HUES64 (cell line): ENCODE data around the gene COL5A1.

Experiments
- H3K27ac ChIP-seq: 2 replicates; pipeline ENCODE4 v1.7.0; 2013; ENCODE audit warnings: low read depth, low read length, inconsistent platforms
- H3K27me3 ChIP-seq: 2 replicates; pipeline ENCODE4 v1.6.1; 2013; ENCODE audit warnings: mild to moderate bottlenecking, low read length; ENCODE audit not compliant: insufficient read depth
- H3K36me3 ChIP-seq: 2 replicates; pipeline ENCODE4 v1.6.1; 2013; ENCODE audit warnings: mild to moderate bottlenecking, low read length; ENCODE audit not compliant: insufficient read depth
- H3K4me1 ChIP-seq: 2 replicates; pipeline ENCODE4 v1.6.1; 2013; ENCODE audit warnings: mild to moderate bottlenecking, low read length, moderate library complexity; ENCODE audit not compliant: insufficient read depth
- H3K4me3 ChIP-seq: 2 replicates; pipeline ENCODE4 v1.5.1; 2013; ENCODE audit warnings: mild to moderate bottlenecking, low read length, moderate library complexity
- H3K9ac ChIP-seq: 2 replicates; pipeline ENCODE4 v1.6.1; 2013; ENCODE audit warnings: mild to moderate bottlenecking, low read depth, low read length
- H3K9me3 ChIP-seq: 2 replicates; pipeline ENCODE4 v1.6.1; 2013; ENCODE audit warnings: low read depth, low read length; ENCODE audit not compliant: insufficient read depth
- WGBS: fragments of 150-250, 120-280 bp; methylation state at CpG from one replicate; pipeline ENCODE4 v1.1.7; 2013; ENCODE audit warnings: missing lambda C conversion rate; 5-methylcytosine and 5-hydroxymethylcytosine counted together

Gene COL5A1

DNA sequence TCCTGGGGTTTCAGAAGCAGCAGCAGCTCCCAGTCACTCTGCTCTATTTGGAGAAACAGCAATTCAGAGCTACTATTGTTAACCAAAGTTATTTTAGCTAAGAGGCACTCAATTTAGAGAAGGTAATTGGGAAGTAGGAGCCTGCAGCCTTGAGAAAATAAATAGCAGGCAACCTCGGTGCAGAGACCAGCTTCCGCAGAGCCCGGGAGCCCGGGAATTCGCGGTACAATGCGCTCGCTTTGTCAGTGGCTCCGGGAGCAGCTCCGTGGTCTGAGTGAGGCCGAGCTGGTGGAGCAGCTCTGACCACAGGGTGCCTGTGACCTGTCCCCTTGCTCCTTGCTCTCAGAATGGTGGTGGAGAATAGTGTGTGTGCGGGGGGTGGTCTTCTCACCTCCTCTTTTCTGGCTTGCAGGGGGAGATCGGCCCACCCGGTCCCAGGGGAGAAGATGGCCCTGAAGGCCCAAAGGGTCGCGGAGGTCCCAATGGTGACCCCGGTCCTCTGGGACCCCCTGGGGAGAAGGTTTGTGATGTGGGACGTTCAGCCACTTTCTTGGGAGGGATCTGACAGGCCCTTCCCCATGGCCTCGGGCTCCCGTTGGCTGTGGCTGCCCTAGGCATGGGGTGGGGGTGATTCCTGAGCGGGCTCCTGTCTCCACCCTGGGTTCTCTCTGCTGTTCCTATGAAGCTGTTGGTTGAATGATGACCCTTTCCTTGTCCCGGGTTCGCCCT lies 143.1 kb downstream of the COL5A1 start:
- H3K36me3 ChIP-seq, result peaks cover 2% of the 10 kb centered on the region; the same call in 1 of the 2 replicates
- H3K27me3 ChIP-seq, result no peaks in the 10 kb centered on the region
- H3K4me3 ChIP-seq, result no peak overlapping the region
- 83% methylated on average over 23 of the region's 23 CpGs for WGBS
- no peak overlapping the region for H3K27ac ChIP-seq
- peaks cover 8% of the 10 kb centered on the region; the same call in 1 of the 2 replicates for H3K4me1 ChIP-seq
- no peaks in the 10 kb centered on the region for H3K9me3 ChIP-seq
- no peak overlapping the region for H3K9ac ChIP-seq

GRCh38 chr9:134785325-134786108 lies 143.9 kb downstream of the COL5A1 start:
- Histone ChIP-seq H3K4me3 (no peak overlapping the region), H3K36me3 (no peaks in the 10 kb centered on the region; the same call in 1 of the 2 replicates), H3K9ac (no peak overlapping the region), H3K27ac (no peak overlapping the region), H3K27me3 (no peaks in the 10 kb centered on the region), H3K4me1 (peaks cover 8% of the 10 kb centered on the region; the same call in 1 of the 2 replicates), H3K9me3 (no peaks in the 10 kb centered on the region)
- WGBS, result 94% methylated on average over 23 of the region's 23 CpGs

DNA sequence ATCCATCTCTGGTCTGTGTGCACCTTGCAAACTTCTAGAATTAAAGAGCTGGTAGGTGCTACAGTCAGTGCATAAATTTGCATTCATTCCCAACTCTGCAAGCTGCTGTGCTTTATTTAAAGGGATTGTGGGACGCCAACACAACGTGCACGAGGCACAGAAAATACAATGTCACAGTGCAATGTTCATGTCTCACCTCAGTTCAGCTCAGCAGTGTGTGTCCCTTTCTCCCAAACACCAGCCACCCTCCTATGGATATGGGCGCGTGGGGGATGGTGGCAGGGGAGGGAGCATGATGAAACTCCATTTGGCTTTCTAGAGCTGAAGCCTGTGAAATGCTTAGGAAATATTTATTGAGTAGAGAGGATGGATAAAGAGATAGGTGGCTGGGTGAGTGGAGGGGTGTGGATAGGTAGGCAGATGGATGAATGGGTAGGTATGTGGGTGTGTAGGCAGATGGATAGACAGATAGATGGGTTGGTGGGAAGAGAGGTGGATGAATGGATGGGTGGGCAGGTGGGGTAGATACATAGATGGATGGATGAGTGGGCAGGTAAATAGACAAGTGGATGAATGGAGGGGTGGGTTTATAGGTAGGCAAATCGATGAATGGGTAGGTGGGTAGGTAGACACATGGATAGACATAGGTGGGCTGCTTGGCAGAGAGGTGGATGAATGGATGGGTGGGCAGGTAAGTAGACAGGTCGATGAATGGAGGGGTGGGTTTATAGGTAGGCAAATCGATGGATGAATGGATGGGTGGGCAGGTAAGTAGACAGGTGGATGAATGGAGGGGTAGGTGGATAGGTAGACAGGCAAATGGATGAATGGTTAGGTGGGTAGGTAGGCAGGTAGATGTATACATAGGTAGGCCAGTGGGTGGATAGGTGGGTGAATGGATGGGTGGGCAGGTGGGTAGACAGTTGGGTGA lies 146.3 kb downstream of the COL5A1 start:
- Histone ChIP-seq H3K36me3 (no peaks in the 10 kb centered on the region; the same call in 1 of the 2 replicates), H3K27ac (no peak overlapping the region), H3K27me3 (no peaks in the 10 kb centered on the region), H3K4me1 (peaks cover 8% of the 10 kb centered on the region; the same call in 1 of the 2 replicates), H3K4me3 (no peak overlapping the region), H3K9ac (no peak overlapping the region), H3K9me3 (no peaks in the 10 kb centered on the region)
- 95% methylated on average over 8 of the region's 8 CpGs for WGBS

DNA sequence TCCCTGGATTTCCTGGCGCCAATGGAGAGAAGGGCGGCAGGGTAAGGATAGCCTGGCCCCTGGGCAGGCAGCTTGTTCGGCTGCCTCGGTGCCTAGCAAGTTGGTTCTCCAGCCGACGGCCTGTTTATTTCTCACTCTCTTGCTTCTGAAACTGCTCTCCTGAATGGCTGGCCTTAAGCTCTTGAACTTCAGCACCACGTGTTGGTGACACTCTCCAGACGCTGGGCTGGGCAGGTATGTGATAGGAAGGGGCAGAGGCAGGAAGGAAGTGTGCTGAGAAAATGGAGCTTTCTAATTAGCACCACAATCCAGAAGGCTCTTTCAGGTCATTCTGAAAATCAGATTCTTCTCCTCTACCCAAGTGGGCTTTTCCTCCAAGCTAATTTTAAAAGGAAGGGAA lies 147.6 kb downstream of the COL5A1 start:
- H3K4me3 ChIP-seq, result no peak overlapping the region
- no peaks in the 10 kb centered on the region; the same call in 1 of the 2 replicates for H3K36me3 ChIP-seq
- no peak overlapping the region for H3K9ac ChIP-seq
- 84% methylated on average over 8 of the region's 8 CpGs for WGBS
- peaks cover 7% of the 10 kb centered on the region; the same call in 1 of the 2 replicates for H3K4me1 ChIP-seq
- H3K27me3 ChIP-seq, result no peaks in the 10 kb centered on the region
- no peak overlapping the region for H3K27ac ChIP-seq
- H3K9me3 ChIP-seq, result no peaks in the 10 kb centered on the region

GRCh38 chr9:134791009-134791408 lies 149.4 kb downstream of the COL5A1 start:
- Histone ChIP-seq H3K9ac (no peak overlapping the region), H3K4me3 (no peak overlapping the region), H3K36me3 (no peaks in the 10 kb centered on the region; the same call in 1 of the 2 replicates), H3K9me3 (no peaks in the 10 kb centered on the region), H3K27me3 (no peaks in the 10 kb centered on the region), H3K4me1 (no peaks in the 10 kb centered on the region), H3K27ac (no peak overlapping the region)
- 93% methylated on average over 9 of the region's 9 CpGs for WGBS

GRCh38 chr9:134792627-134793026 lies 151.0 kb downstream of the COL5A1 start:
- no peak overlapping the region for H3K27ac ChIP-seq
- H3K4me1 ChIP-seq, result no peaks in the 10 kb centered on the region
- H3K9me3 ChIP-seq, result no peaks in the 10 kb centered on the region
- H3K4me3 ChIP-seq, result no peak overlapping the region
- no peak overlapping the region for H3K9ac ChIP-seq
- no peaks in the 10 kb centered on the region for H3K27me3 ChIP-seq
- 93% methylated on average over 21 of the region's 21 CpGs for WGBS
- H3K36me3 ChIP-seq, result no peaks in the 10 kb centered on the region; the same call in 1 of the 2 replicates

DNA sequence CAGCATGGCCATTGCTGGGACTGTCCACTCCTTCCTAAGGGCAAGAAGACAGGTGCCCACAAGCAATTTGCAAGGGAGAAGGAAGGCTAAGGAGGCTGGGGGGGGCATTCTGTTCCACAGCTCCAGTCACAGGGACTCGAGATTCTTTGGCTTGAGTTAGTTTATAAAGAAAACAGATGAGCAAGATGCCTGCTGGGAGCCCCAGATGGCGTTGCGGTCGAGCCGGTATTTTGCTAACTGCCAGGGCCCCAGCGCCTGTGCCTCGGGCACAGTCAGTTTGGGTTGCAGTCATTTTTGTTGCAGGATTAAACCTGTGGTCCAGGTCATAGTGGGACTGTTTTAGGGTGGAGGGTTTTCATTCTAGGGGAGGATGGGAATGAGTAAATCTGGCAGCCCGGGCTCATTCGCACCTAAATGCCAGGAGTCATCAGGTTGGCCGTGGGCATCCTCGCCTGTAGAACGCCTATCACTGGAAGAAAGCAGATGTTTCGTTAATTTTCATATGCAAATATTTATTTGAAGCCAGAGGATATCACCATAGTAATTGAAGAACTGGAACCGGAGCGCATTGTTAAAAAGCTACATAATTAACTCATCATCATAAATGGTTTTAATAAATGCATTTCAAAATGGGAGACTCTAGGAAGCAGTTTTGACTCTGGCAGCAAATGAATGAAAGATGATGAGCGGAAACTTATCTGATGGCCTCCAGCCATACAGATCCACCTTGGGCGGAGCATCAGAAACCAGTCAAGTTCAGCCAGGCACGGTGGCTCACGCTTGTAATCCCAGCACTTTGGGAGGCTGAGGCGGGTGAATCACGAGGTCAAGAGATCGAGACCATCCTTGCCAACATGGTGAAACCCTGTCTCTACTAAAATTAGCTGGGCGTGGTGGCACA lies 151.9 kb downstream of the COL5A1 start:
- Histone ChIP-seq H3K36me3 (no peaks in the 10 kb centered on the region; the same call in 1 of the 2 replicates), H3K9me3 (no peaks in the 10 kb centered on the region), H3K4me1 (no peaks in the 10 kb centered on the region), H3K27me3 (no peaks in the 10 kb centered on the region), H3K4me3 (no peak overlapping the region), H3K9ac (no peak overlapping the region), H3K27ac (no peak overlapping the region)
- 95% methylated on average over 21 of the region's 23 CpGs for WGBS

DNA sequence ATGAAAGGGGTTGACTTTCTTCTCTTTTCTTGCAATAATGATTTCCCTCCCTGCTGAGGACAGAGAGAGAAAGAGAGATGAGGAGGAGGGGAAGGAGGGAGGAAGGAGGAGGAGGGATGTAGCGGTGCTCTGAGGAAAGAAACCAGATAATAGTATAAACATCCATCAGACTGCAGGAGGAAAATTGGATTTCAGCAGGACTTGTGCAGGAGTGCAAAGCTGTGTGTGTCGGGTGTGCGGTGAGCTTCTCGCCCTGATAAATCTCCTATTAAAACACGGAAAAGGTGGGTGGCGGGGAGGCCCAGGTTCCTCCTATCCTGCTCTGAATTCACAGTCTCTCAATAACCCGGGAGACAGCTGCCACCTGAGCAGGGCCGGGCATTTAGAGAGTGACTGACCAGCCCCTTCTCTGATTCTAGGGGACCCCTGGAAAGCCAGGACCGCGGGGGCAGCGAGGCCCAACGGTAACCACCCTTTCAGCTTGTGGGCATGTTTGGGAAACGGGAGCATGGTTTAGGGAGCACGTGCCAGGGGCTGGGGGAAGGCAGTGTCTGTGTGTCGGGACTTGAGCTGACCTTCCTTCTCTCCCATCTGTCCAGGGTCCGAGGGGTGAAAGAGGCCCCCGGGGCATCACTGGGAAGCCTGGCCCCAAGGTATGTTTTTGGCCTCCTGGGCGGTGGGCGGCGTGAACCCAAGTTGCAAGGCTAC lies 153.2 kb downstream of the COL5A1 start:
- Histone ChIP-seq H3K4me1 (no peaks in the 10 kb centered on the region), H3K27me3 (no peaks in the 10 kb centered on the region), H3K4me3 (no peak overlapping the region), H3K9me3 (no peaks in the 10 kb centered on the region), H3K9ac (no peak overlapping the region), H3K36me3 (no peaks in the 10 kb centered on the region; the same call in 1 of the 2 replicates), H3K27ac (no peak overlapping the region)
- 94% methylated on average over 19 of the region's 20 CpGs for WGBS

GRCh38 chr9:134795446-134795845 lies 153.8 kb downstream of the COL5A1 start:
- no peak overlapping the region for H3K9ac ChIP-seq
- no peaks in the 10 kb centered on the region for H3K9me3 ChIP-seq
- no peaks in the 10 kb centered on the region for H3K4me1 ChIP-seq
- no peaks in the 10 kb centered on the region; the same call in 1 of the 2 replicates for H3K36me3 ChIP-seq
- no peak overlapping the region for H3K27ac ChIP-seq
- 94% methylated on average over 8 of the region's 8 CpGs for WGBS
- H3K27me3 ChIP-seq, result no peaks in the 10 kb centered on the region
- no peak overlapping the region for H3K4me3 ChIP-seq
